ENCODE measurements around the gene SPAG17.

Gene SPAG17

DNA sequence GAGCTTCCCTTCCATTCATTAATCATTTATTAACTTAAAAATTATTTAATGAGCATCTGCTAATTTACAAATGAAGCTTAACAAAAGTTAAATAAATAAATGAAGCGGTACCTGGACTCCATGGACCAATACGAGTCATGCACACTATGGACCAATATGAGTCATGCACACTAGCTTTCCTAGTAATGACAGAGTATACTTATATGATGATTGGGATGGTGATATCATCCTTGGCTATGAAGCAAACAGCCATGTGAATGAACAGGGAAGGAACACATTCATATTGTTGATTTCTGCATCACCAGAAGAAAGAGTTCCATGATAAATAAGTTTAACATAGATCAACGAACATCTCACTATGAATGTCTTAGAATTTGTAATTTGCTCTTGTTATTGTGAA lies 109.9 kb downstream of the SPAG17 start:
- no peak for DNase-seq (ENCODE audit: low spot score)

DNA sequence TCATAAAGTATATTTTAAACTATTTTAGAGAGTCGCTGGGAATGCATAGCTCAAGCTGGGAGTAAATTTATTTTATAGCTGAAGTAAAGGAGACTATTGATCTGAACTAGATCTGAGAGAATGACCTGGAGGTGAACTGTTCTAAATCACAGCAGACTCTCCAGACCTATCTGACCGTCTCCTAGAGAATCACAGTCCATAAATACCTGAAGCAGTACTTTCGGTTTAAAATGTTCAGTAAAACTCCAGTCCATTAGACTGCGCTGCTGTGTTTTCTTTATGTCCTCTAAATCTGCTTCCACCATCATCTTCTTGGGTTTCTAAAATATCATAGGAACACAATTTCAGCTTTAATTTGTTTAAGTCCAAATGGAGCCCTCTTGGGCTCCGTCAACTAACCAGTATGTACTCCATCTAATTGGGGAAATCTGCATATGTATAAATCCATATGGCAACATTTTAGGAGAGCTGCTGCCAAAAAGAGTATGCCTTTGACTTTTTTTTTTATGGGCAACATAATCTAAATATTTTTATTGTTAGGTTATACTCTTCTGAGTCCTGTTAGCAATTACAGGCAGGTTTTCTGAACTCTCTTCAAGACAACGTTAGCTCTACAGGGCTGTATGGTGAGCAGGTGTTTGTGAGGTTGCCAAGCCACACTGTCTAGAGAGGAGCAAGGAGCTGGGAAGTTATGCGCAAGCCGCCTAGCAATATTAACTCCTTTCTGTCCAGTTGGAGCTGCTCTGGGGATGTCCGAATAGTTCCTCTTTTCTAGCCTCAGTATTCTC lies 111.2 kb downstream of the SPAG17 start:
- DNase-seq (ENCODE audit: low spot score) = no peak

DNA sequence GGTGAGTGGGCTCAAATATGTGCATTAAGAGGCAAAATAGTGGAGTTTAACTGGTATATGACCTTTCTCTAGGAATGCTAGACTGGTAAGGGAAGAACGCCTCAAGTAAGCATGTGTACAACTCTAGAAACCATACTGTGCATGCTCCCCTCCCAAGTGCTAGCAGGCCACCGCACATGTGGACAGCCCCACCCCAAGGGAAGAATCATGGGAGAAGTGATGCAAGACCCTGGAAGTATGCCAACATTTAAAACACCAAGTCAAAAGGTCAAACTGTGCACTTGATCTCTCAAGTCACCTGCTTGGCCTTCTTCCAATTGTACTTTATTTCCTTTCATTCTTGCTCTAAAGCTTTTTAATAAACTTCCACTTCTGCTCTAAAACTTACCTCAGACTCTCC lies 135.0 kb downstream of the SPAG17 start:
- no peak for DNase-seq (ENCODE audit: low spot score)

DNA sequence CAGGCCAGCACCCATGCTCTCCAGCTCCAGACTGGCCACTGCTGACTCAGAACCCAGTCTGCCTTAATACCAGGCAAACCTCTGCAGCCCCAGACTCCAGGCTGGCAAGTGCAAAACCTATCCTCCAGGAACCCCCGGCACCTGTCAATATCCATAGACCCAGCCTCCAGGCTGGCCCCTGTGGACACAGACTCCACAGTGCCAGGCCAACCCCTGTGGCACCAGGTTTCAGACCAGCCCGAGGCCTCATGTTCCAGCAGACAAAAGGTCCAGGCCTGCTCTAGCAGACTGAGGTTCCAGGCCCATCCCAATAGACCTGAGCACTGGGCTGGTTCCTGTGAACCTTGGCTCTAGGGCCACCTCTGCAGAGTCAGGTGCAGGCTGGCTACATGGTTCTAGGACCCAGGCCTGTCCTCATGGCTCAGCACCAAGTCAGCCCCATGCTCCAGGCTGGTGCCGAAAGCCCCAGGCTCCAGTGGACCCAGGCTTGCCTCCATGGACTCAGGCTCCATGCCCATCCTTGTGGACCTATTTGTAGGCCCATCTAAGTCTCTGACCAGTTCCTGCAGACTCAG lies 137.3 kb downstream of the SPAG17 start:
- no peak for DNase-seq (ENCODE audit: low spot score)

DNA sequence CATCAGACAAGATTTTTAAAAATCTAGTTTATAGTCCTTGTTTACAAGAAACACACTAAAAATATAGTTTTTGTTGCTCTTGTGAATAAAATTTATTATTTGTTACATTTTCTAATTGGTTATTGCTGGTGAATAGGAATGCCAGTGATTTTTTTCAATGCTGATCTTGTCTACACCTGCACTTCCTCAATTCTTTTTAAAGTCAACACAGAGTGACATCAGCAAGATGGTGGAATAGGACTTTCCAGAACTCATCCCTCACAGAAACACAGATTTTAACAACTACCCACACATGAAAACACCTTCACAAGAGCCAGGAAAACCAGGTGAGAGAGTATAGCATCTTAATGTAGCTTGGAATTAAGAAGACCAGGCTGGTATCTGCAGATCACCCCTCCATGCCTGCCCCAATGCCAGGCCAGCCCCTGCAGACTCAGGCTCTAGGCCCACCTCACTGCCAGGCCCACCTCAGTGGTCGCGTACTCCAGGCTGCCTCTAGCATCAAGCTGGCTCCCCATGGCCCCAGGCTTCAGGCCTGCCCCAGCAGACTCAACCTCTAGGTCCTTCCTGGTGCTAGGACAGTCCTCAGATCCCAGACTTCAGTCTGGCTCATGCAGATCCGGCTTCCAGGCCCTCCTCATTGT lies 137.9 kb downstream of the SPAG17 start:
- DNase-seq (ENCODE audit: low spot score) = no peak

DNA sequence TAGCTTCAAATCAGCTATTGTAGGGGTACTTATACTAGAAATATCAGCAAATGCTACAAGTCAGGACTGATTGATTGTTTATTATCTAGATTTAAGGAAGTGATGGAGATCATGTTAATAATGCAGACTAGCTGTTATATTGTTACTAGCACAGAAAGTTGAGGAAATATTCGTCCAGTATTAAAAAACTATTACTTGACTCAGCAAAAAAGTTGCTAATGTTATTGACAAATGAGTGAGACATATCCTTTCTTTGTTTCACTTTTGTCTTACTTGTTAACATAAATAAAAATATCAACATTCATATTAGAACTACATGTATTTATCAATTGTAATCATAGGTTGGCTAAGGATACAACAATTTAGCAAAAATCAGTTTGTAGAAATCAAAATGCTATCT lies 141.4 kb downstream of the SPAG17 start:
- DNase-seq (ENCODE audit: low spot score) = no peak

DNA sequence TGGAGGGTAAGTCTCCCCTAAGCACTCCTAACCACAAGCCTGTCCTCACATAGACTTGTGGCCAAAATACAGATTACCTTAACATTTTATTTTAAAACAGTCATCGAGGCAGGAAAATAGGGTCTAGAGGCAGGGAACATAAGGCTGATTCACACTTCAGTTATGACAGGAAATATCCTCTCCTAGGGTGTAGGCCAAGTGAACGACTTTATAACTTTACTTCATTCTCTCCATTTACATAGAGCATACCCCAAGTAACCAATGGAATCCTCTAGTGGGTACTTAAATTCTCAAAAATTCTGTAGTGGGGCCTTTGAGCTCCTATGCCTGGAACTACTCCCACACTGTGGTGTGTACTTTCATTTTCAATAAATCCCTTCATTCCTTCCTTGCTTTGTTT lies 142.5 kb downstream of the SPAG17 start:
- no peak for DNase-seq (ENCODE audit: low spot score)

DNA sequence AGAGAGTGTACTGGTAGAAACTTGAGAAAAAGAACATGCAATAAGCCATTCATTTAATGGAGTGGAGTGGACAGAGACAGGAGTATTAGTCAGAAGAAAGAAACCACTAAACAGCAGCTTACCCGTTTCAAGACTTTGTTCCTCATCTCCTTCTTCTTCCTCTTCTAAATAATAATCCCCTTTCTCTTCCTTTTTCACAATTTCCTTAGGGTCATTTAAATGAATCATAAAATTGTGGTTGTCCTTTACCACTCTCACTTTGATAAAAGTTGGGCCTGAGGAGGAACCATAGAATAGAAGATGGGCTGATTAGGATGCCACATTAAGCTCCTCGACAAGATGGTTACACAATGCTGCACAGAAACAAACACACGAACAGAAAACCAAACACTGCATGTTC lies 145.9 kb downstream of the SPAG17 start:
- no peak for DNase-seq (ENCODE audit: low spot score)

DNA sequence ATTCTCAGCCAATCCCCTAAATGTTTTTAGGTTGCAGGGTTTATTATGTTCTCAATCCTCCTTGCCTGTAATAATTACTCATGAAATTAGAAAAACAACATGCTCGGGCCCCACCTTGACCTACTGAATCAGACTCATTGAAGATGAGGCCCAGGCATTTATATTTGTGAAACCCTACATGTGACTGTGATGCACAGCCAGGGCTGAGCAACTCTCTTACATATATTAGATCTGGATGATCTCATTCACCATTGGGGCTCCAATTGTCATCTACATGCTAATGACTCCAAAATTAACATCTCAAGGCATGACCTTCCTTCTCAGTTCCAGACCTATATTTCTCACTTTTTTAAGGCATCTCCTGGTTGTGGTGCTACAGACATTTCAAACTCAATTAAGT lies 152.1 kb downstream of the SPAG17 start:
- no peak for DNase-seq (ENCODE audit: low spot score)

DNA sequence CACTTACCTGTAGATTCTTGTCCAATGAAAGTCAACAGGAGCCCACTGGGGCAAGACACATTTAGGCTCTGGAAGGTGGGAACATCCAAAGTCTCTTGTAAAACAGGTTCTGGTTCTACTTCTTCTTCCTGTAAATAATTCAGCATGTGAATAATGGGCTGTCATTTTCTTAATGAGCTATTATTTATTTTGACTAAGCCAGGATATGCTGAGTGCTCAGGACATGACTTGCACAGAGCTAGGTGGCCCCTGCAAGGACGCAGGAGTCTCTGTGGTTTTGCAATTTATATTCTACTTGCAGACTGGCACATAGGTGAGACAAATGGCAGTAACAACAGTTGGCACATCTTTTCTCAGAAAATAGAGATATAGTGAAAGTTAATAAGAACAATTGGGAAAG lies 156.8 kb downstream of the SPAG17 start:
- DNase-seq (ENCODE audit: low spot score) = no peak

DNA sequence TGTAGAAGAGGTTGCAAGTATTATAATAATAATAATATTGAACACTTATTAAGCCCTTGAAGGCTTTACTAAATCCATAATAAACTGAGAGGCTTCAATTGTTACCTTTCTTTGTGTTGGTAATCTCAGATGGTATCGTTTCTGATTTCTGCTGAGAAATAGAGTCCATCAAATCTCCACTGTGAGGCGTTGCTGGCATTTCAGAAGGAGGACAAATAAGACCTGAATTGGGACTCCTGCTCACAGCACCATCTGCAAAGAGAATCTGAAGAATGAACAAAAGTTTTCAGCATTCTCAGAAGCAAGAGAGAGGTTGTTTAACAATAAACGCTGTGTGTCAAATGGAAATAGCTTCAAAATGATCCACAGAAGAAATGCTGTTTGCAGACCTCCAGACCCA lies 161.8 kb downstream of the SPAG17 start:
- no peak for DNase-seq (ENCODE audit: low spot score)

DNA sequence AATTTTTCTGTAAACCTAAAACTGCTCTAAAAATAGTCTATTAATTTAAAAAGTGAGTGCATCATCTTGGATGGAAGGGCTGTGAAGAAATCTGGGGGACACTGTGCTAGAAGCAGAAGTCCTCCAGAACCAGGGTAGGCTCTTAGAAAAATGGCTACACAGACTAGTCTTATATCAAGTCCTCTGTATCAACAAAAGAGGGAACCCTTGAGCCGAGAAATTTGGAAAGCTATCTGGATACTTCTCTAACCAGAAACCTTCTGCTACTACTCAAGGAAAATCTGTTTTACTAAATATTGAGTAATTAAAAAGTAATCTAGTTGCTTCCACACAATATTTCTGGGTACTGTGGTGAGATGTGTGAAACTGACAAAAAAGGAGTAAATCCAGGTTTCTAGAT lies 163.4 kb downstream of the SPAG17 start:
- DNase-seq (ENCODE audit: low spot score) = no peak

DNA sequence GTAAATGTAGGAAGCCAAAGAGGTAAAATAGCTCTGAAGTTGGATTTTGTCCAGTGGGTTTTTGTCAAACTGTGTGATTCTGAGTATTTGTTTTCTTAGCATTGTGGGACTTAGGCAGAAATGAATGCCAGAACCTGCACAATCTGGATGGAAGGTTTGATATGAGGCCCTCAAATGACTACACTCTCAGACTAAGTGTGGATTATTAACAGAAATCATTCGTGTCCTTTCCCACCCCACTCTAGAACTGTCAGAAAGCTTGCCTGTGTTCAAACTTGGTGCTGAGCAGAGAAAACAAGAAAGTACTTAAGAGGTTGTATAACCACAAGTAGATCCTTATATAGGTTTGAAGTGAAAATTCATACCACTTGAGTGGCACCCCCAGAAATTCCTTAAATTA lies 167.0 kb downstream of the SPAG17 start:
- no peak for DNase-seq (ENCODE audit: low spot score)

DNA sequence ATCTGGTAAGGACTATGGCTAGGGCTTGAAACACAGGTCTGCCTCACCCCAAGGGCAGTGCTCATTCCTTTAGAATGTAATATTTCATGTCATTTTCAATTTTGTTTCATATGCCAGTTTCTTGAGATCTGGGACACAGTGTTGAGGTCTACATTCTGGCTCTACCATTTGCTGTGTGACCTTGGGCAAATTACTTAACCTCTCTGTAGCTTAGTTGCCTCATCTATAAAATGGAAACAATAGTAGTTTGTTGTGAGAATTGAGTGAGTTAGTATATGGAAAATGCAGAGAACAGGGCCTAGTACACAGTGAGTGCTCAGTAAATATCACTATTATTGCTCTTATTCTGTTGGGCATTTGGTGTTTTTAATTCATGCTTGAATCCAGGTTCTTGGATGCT lies 171.1 kb downstream of the SPAG17 start:
- no peak for DNase-seq (ENCODE audit: low spot score)

DNA sequence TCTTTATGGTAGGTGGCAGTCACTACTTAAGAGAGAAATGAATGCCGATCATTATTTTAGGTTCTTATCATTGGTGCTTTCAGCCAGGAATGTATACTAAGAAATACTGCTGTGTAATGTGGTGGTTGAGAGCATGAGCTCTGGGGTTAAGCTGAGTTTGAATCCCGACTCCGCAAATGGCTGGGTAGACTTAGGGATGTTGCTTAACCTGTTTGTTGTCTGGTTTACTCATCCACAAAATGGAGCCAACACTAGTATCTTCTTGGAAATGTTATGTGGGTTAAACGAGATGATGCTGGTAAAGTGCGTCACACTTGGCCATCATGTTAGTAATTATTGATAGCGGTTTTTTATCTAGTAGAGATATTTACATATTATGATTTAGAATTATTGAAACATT lies 171.7 kb downstream of the SPAG17 start:
- DNase-seq (ENCODE audit: low spot score) = no peak

DNA sequence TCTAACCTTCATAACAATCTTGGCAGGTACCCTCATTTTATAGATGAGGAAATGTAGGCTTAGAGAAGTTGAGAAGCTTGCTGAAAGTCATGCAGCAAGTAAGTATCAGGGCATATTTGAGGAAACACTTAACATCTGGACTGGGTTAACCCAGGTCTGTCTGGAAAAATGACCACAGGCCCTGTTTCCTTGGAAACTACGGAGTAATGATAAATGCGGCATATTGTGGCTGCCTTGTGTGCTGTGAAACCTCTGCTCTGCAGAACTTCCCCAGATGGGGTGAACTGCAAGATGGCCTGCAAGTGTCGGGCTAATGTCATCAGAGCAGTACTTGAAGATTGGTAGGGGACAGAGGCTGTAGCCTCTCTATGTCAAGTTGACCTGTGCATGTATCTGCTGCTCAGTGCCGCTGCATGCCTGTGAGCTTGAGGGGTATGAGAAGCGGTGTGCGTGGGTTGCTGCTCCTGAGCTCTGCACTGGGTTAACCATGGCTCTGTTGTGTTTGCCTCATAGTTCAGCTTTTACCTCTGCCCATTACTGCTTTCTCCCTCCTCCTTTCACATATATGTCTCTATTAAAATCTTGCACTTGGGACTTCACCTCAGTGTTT lies 172.4 kb downstream of the SPAG17 start:
- no peak for DNase-seq (ENCODE audit: low spot score)

DNA sequence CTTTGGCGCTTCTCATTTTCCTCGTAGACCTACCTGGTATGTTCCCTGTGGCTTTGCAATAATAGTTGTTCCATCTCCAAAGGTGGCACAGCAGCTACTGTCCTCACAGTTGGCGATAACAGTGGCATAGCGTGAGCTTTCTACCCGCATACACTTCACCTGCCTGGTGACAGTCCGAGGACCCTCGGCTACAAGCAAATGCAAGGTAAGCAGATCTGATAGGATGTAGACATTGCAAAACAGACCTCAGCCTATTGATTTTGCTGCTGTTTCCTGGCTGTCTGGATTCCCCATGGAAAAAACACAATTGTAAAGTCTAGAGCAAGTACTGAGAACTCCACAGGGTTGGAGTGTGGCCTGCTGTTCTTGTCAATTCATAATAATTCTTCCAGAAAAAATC lies 177.0 kb downstream of the SPAG17 start:
- DNase-seq (ENCODE audit: low spot score) = no peak

DNA sequence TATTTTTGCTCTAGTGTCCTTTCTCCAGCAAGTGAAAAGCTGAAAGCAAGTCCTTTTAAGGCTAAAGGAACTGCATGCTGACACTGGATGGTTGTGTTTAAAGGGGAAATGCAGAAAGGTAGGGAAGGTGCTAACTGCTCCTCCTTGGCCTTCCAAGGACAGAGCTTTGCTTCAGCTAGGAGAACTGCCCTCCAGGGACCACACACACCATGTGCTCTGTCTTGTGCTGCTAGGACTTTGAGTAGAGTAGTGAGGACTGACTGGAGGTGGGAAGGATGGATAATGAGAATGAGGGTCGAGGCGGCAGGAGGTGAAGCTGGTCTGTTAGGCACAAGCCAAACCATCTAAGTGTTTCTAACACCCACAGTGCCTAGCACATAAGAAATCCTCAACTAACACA lies 177.6 kb downstream of the SPAG17 start:
- DNase-seq (ENCODE audit: low spot score) = no peak

DNA sequence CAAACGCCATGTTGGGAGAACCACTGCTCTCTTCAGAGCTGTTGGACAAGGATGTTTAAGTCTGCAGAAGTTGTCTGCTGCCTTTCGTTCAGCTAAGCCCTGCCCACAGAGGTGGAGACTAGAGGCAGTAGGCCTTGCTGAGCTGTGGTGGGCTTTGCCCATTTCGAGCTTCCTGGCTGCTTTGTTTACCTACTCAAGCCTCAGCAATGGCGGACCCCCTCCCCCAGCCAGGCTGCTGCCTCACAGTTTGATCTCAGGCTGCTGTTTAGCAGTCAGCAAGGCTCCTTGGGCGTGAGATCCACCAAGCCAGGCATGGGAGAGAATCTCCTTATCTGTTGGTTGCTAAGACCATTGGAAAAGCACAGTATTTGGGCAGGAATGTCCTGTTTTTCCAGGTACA lies 180.7 kb downstream of the SPAG17 start:
- DNase-seq (ENCODE audit: low spot score) = no peak

DNA sequence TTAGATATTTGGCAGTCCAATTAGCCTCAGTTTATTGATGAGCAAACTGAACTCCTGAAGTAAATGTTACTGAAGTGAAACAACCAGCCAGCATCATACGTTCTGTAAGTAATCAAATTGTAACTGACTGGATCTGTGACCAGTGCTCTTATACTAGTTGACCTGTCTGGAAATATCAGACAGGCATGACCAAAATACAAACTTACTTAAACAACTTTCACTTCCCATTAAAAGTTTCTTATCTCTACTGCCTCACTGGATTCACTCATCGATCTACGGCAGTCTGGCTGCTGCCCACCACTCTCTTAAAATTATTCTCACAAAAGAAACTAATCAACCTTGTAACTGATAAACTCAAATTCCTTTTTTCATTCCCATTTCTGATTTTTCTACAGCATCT lies 199.1 kb downstream of the SPAG17 start:
- DNase-seq (ENCODE audit: low spot score) = no peak

DNA sequence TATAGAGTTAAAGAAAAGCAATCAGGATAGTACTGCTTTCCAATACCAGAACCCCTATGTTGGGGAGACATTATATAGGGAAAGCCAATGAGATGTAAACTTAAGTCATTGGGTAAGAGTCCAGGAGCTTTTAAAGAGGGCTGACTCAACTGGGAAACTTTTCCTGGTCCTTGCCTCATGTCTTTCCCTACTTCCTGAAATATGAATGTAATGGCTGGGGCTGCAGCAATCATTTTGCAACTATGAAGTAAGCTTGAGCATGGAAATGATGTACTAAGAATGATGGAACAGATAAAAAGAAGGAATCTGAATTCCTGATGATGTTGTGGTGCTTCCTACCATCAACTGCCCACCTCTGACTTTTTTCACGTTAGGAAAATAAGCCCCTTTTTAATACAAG lies 199.8 kb downstream of the SPAG17 start:
- DNase-seq (ENCODE audit: low spot score) = no peak

DNA sequence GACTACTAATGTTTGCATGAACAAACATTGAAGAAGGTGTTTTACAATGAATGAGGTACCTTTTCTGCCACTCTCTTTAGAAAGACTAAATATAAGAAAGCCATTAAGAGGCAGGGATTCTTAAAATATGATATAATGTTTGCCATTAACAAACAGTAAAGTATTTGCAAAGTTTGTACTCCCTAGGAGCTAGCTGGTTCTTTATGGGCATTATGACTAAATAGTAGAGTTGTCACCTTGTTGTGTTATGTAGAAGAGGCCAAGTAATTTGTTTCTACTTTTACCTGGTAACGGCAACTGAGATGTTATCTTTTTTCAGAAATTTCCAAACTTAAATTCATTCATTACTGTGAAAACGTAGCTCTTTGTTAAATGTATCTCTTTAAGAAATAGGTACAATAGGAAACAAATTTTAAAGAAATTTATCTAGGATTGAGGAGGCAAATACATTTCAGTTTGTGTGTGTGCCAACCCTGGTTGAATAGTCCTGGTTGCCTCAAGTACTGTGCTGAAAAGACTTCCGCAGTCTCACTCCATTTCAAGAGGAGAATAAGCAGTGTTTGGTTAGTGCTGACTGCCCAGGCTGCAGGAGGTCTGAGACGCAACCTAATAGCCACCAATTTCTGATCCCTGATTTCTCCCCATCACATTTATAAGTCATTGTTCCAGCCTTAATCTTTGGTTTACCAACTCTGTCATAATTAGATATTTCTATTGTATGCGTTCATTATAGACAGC lies 203.4 kb downstream of the SPAG17 start:
- no peak for DNase-seq (ENCODE audit: low spot score)

DNA sequence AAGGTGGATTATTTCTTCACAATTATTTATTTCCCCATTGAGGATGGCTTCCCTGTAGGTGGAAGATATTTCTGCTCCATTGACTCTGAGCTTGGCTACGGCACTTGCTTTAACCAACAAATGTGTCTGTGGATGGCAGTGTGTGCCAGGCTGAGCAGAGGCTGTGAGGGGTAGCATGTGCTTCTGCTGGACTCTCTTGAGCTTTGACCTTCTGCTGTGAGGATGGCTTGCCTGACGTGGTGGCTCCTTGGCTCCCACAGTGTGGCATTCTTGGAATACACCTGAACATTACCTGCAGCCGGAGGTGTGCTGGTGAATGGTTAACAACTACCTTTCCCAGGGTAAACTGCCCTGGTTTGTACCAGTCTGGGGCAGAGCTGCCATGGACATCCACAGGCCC lies 208.6 kb downstream of the SPAG17 start:
- DNase-seq (ENCODE audit: low spot score) = no peak
